HepG2 (cell line): ENCODE measurements around the gene CDCA5. TPM values are rescaled to one million over a fixed set of nuclear protein-coding genes. Genes with fewer than 3 reads are reported as not detected.
A peak's percentile ranks its signal among the peaks of the same experiment; 100 is the strongest.

Source experiments
- ATF2 ChIP-seq: sonication (generic); formaldehyde crosslinking; IDR thresholded peaks from 2 replicates; pipeline ENCODE4 v1.4.0; 2020; ENCODE audit warnings: missing genetic modification reagents
- CBFB ChIP-seq: sonication (generic); formaldehyde crosslinking; IDR thresholded peaks from 2 replicates; pipeline ENCODE4 v1.4.0; 2020; ENCODE audit warnings: missing genetic modification reagents
- FOXA3 ChIP-seq: IDR thresholded peaks from 2 replicates; pipeline ENCODE4 v1.6.1; 2016; ENCODE audit warnings: missing genetic modification reagents, missing compliant biosample characterization
- FOXO1 ChIP-seq: sonication (generic); formaldehyde crosslinking; IDR thresholded peaks from 2 replicates; pipeline ENCODE4 v1.4.0; 2020; ENCODE audit warnings: missing genetic modification reagents
- GTF2F1 ChIP-seq: fragments of 150-350 bp; IDR thresholded peaks from 2 replicates; pipeline ENCODE4 v1.6.1; 2014; ENCODE audit warnings: low read length
- HIVEP1 ChIP-seq: sonication (generic); formaldehyde crosslinking; IDR thresholded peaks from 2 replicates; pipeline ENCODE4 v1.4.0; 2020; ENCODE audit warnings: mild to moderate bottlenecking, missing genetic modification reagents
- JUND ChIP-seq: sonication (generic); formaldehyde crosslinking; IDR thresholded peaks from 2 replicates; pipeline ENCODE4 v1.8.0; 2022; ENCODE audit warnings: mild to moderate bottlenecking, missing genetic modification reagents
- KLF15 ChIP-seq: sonication (generic); formaldehyde crosslinking; IDR thresholded peaks from 2 replicates; pipeline ENCODE4 v1.8.1; 2023; ENCODE audit warnings: borderline replicate concordance, mild to moderate bottlenecking, inconsistent platforms, missing genetic modification reagents, mixed read lengths
- MATR3 ChIP-seq: sonication (generic); formaldehyde crosslinking; IDR thresholded peaks from 2 replicates; pipeline ENCODE4 v1.4.0; 2020; ENCODE audit warnings: missing genetic modification reagents
- NBN ChIP-seq: fragments of 450-650 bp; conservative IDR thresholded peaks from 2 replicates; pipeline ENCODE4 v1.6.1; 2017
- RARG ChIP-seq: sonication (generic); formaldehyde crosslinking; IDR thresholded peaks from 2 replicates; pipeline ENCODE4 v1.4.0; 2020; ENCODE audit warnings: low read depth, mild to moderate bottlenecking, missing genetic modification reagents
- REL ChIP-seq: sonication (generic); formaldehyde crosslinking; conservative IDR thresholded peaks from 2 replicates; pipeline ENCODE4 v1.8.0; 2022; ENCODE audit warnings: mild to moderate bottlenecking, missing genetic modification reagents, moderate library complexity
- RORA ChIP-seq: sonication (generic); formaldehyde crosslinking; IDR thresholded peaks from 2 replicates; pipeline ENCODE4 v1.5.0; 2020; ENCODE audit warnings: mild to moderate bottlenecking, missing genetic modification reagents, moderate library complexity
- SRY ChIP-seq: sonication (generic); formaldehyde crosslinking; IDR thresholded peaks from 2 replicates; pipeline ENCODE4 v1.8.0; 2022; ENCODE audit warnings: mild to moderate bottlenecking, missing genetic modification reagents
- TCF7 ChIP-seq: sonication (generic); IDR thresholded peaks from 2 replicates; pipeline ENCODE4 v1.6.1; 2016; ENCODE audit warnings: antibody characterized with exemption, low read depth
- ZBTB3 ChIP-seq: sonication (generic); formaldehyde crosslinking; IDR thresholded peaks from 2 replicates; pipeline ENCODE4 v1.4.0; 2020; ENCODE audit warnings: low read depth, mild to moderate bottlenecking, moderate library complexity, missing genetic modification reagents, borderline replicate concordance
- ZNF230 ChIP-seq: sonication (generic); formaldehyde crosslinking; IDR thresholded peaks from 2 replicates; pipeline ENCODE4 v1.4.0; 2020; ENCODE audit warnings: mild to moderate bottlenecking, missing genetic modification reagents
- ZNF232 ChIP-seq: sonication (generic); formaldehyde crosslinking; IDR thresholded peaks from 2 replicates; pipeline ENCODE4 v1.4.0; 2020; ENCODE audit warnings: missing genetic modification reagents, borderline replicate concordance
- polyA plus RNA-seq, 8 experiments: library from polyadenylated mRNA; depleted of rRNA in 3 of 8; stranded (reverse) in 7 of 8; unstranded in 1 of 8; fragments of >200 nt; fragmentation: Illumina TruSeq in 4 of 8; extraction: Trizol in 4 of 8; gene quantifications; 2 replicates each; pipeline versions ENCODE4 v1.2.1 to v1.2.3, GENCODE V29; 2011 to 2016; ENCODE audit warnings: low read depth in 4 of 8, missing spikeins in 1 of 8, mixed read lengths in 1 of 8; ENCODE audit not compliant: insufficient read depth in 1 of 8
- total RNA-seq, 5 experiments: library from RNA; depleted of rRNA; stranded (reverse); fragments of >200 nt; fragmentation: Illumina TruSeq; extraction: Trizol; gene quantifications; 2 replicates each; pipeline ENCODE4 v1.2.3, GENCODE V29; 2016; ENCODE audit warnings: low read depth in 1 of 5
- TF ChIP-seq, protein P1 (sequence below): sonication (generic); formaldehyde crosslinking; IDR thresholded peaks from 2 replicates; pipeline ENCODE4 v1.5.0; 2020; ENCODE audit warnings: missing genetic modification reagents
- TF ChIP-seq, protein P2 (sequence below): sonication (generic); formaldehyde crosslinking; IDR thresholded peaks from 2 replicates; pipeline ENCODE4 v1.5.1; 2020; ENCODE audit warnings: missing genetic modification reagents, mild to moderate bottlenecking, borderline replicate concordance
- TF ChIP-seq, protein P3 (sequence below): sonication (generic); formaldehyde crosslinking; IDR thresholded peaks from 2 replicates; pipeline ENCODE4 v1.4.0; 2020; ENCODE audit warnings: missing genetic modification reagents, borderline replicate concordance

Gene CDCA5
- total and polyA plus RNA-seq, 2 of the 13 experiments (the other 11 are each of a cell fraction or from before 2014, with no cell fraction given): 13.5 to 50.6 TPM

DNA sequence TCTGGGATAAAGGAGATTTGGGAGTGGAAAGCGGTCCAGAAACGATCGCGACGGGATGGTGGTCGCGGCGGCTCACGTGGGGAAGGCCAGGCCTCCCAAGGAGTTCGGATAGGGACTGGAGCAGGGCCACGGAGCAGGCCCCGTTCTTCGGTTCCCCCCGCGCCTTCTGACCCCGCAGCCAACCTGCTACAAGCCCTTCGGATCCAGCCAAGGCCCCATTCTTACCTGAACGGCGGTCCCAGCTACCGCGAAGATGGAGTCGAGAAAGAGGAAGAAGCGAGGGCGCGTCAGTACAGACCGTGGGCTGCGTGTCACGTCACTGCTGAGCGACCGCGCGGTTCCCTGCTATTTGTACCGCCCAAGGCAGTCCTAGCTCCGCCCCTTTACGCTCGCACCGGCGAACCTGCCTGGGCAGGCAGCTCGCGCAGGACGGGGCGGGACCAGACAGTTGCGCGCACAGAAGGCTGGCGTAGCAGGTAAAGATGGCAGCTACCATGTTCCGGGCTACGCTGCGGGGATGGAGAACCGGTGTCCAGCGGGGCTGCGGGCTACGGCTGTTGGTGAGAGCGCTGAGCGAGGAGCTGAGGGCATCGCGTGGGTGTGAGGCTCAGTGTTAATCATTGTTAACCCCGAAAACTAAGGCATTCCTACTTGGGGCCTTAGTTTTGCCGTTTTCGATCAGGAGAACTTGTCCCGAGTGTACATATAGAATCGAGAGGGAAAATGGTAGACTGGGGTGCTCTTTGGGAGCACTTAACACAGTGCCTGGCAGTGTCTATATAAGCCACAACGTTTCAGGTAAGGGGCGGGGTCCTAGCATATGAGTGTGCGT, 38.2 kb upstream of the CDCA5 start, which contains the start of the genes FAU and MRPL49 (continued):
- TF ChIP-seq ATF2 (CRISPR knock-in tag) (peak; percentile 68; the same call in 1 of the 2 replicates), MATR3 (CRISPR knock-in tag) (no peak), SRY (CRISPR knock-in tag) (no peak), GTF2F1 (peak; percentile 35; the same call in 1 of the 2 replicates), ZBTB3 (CRISPR knock-in tag) (peak; percentile 20; the same call in 1 of the 2 replicates), NBN (no peak), RORA (CRISPR knock-in tag) (no peak), RARG (CRISPR knock-in tag) (peak; percentile 77; the same call in 1 of the 2 replicates), CBFB (CRISPR knock-in tag) (peak; percentile 90; the same call in 1 of the 2 replicates), ZNF232 (CRISPR knock-in tag) (peak; percentile 89), KLF15 (CRISPR knock-in tag) (peak; percentile 60; the same call in 1 of the 2 replicates), ZNF230 (CRISPR knock-in tag) (peak; percentile 74; the same call in 1 of the 2 replicates), TCF7 (no peak), JUND (no peak), FOXA3 (CRISPR knock-in tag) (peak; percentile 67), REL (no peak; the same call in 1 of the 2 replicates), FOXO1 (CRISPR knock-in tag) (no peak), HIVEP1 (peak; percentile 85; the same call in 1 of the 2 replicates)
- TF ChIP-seq, protein P1, sequence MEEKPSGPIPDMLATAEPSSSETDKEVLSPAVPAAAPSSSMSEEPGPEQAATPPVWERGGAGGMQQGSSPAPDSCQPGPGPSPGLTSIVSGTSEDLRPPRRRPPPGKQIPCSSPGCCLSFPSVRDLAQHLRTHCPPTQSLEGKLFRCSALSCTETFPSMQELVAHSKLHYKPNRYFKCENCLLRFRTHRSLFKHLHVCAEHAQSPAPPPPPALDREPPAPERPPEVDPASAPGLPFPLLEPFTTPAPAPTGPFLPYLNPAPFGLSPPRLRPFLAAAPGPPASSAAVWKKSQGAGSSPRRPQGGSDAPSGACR (CRISPR knock-in tag): no peak
- TF ChIP-seq, protein P2, sequence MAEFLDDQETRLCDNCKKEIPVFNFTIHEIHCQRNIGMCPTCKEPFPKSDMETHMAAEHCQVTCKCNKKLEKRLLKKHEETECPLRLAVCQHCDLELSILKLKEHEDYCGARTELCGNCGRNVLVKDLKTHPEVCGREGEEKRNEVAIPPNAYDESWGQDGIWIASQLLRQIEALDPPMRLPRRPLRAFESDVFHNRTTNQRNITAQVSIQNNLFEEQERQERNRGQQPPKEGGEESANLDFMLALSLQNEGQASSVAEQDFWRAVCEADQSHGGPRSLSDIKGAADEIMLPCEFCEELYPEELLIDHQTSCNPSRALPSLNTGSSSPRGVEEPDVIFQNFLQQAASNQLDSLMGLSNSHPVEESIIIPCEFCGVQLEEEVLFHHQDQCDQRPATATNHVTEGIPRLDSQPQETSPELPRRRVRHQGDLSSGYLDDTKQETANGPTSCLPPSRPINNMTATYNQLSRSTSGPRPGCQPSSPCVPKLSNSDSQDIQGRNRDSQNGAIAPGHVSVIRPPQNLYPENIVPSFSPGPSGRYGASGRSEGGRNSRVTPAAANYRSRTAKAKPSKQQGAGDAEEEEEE: no peak
- TF ChIP-seq, protein P3, sequence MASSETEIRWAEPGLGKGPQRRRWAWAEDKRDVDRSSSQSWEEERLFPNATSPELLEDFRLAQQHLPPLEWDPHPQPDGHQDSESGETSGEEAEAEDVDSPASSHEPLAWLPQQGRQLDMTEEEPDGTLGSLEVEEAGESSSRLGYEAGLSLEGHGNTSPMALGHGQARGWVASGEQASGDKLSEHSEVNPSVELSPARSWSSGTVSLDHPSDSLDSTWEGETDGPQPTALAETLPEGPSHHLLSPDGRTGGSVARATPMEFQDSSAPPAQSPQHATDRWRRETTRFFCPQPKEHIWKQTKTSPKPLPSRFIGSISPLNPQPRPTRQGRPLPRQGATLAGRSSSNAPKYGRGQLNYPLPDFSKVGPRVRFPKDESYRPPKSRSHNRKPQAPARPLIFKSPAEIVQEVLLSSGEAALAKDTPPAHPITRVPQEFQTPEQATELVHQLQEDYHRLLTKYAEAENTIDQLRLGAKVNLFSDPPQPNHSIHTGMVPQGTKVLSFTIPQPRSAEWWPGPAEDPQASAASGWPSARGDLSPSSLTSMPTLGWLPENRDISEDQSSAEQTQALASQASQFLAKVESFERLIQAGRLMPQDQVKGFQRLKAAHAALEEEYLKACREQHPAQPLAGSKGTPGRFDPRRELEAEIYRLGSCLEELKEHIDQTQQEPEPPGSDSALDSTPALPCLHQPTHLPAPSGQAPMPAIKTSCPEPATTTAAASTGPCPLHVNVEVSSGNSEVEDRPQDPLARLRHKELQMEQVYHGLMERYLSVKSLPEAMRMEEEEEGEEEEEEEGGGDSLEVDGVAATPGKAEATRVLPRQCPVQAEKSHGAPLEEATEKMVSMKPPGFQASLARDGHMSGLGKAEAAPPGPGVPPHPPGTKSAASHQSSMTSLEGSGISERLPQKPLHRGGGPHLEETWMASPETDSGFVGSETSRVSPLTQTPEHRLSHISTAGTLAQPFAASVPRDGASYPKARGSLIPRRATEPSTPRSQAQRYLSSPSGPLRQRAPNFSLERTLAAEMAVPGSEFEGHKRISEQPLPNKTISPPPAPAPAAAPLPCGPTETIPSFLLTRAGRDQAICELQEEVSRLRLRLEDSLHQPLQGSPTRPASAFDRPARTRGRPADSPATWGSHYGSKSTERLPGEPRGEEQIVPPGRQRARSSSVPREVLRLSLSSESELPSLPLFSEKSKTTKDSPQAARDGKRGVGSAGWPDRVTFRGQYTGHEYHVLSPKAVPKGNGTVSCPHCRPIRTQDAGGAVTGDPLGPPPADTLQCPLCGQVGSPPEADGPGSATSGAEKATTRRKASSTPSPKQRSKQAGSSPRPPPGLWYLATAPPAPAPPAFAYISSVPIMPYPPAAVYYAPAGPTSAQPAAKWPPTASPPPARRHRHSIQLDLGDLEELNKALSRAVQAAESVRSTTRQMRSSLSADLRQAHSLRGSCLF (CRISPR knock-in tag): no peak
